WTC11 (cell line): Measurements from ENCODE around the gene RPL35. TPM values are rescaled to one million over a fixed set of nuclear protein-coding genes. Genes with fewer than 3 reads are reported as not detected.

Source experiments
- ATAC-seq: fragments of 200-7000 bp; cut with Tn5 transposase; 2 replicates; pipeline ENCODE4 v1.10.0; 2021; ENCODE audit warnings: mild to moderate bottlenecking, moderate library complexity
- CTCF ChIA-PET: fragments of 300-600 bp; sonication (Branson Sonifier 250); formaldehyde crosslinking; loops from one replicate; lab custom pipeline; 2021; ENCODE audit warnings: antibody characterized with exemption; lab: Charles Lee
- POLR2A ChIA-PET: fragments of 350-600 bp; sonication (Branson Sonifier 250); formaldehyde crosslinking; loops from one replicate; lab custom pipeline; 2021; ENCODE audit warnings: antibody characterized with exemption; lab: Charles Lee
- DNase-seq: peaks from one replicate; pipeline ENCODE4 v3.0.0; 2021; ENCODE audit warnings: low spot score
- H3K27ac Mint-ChIP-seq: 2 replicates; pipeline ENCODE4 v1.8.0; 2021; ENCODE audit warnings: mixed read lengths
- H3K27me3 Mint-ChIP-seq: 2 replicates; pipeline ENCODE4 v1.8.0; 2021; ENCODE audit warnings: low read depth, mild to moderate bottlenecking, moderate library complexity, mixed read lengths
- H3K36me3 Mint-ChIP-seq: 2 replicates; pipeline ENCODE4 v1.8.0; 2021; ENCODE audit warnings: mixed read lengths
- H3K4me1 Mint-ChIP-seq: 2 replicates; pipeline ENCODE4 v1.8.0; 2022; ENCODE audit warnings: mixed read lengths
- H3K4me3 Mint-ChIP-seq: 2 replicates; pipeline ENCODE4 v1.8.0; 2021; ENCODE audit warnings: mild to moderate bottlenecking, moderate library complexity, mixed read lengths
- H3K9me3 Mint-ChIP-seq: 2 replicates; pipeline ENCODE4 v1.8.0; 2021; ENCODE audit warnings: mixed read lengths
- ELF4 ChIP-seq: sonication (generic); formaldehyde crosslinking; IDR thresholded peaks from 2 replicates; pipeline ENCODE4 v1.8.1; 2022; ENCODE audit warnings: low read depth, mild to moderate bottlenecking, moderate library complexity, missing genetic modification reagents
- GRHL2 ChIP-seq: fragments of 250-450 bp; sonication (Bioruptor Pico); IDR thresholded peaks from 2 replicates; pipeline ENCODE4 v1.8.0; 2022; ENCODE audit warnings: mild to moderate bottlenecking, moderate library complexity; ENCODE audit not compliant: insufficient replicate concordance, severe bottlenecking
- JAZF1 ChIP-seq: fragments of 250-450 bp; sonication (Bioruptor Pico); IDR thresholded peaks from 2 replicates; pipeline ENCODE4 v1.9.0; 2021; ENCODE audit warnings: moderate library complexity, mild to moderate bottlenecking, inconsistent platforms
- NFE2L1 ChIP-seq: sonication (generic); formaldehyde crosslinking; IDR thresholded peaks from 2 replicates; pipeline ENCODE4 v1.8.1; 2023; ENCODE audit warnings: missing genetic modification reagents
- RORB ChIP-seq: fragments of 250-450 bp; sonication (Bioruptor Pico); IDR thresholded peaks from 2 replicates; pipeline ENCODE4 v1.9.0; 2021; ENCODE audit warnings: mild to moderate bottlenecking
- SMAD3 ChIP-seq: sonication (generic); formaldehyde crosslinking; IDR thresholded peaks from 2 replicates; pipeline ENCODE4 v1.8.0; 2022; ENCODE audit warnings: missing genetic modification reagents, mild to moderate bottlenecking, borderline replicate concordance
- SOX15 ChIP-seq: fragments of 250-450 bp; sonication (Bioruptor Pico); IDR thresholded peaks from 2 replicates; pipeline ENCODE4 v1.9.0; 2021; ENCODE audit warnings: mild to moderate bottlenecking
- TP53 ChIP-seq: sonication (generic); formaldehyde crosslinking; IDR thresholded peaks from 2 replicates; pipeline ENCODE4 v1.8.1; 2023; ENCODE audit warnings: mild to moderate bottlenecking, missing genetic modification reagents
- ZNF138 ChIP-seq: sonication (generic); formaldehyde crosslinking; conservative IDR thresholded peaks from 2 replicates; pipeline ENCODE4 v1.8.1; 2022; ENCODE audit warnings: mild to moderate bottlenecking, moderate library complexity, missing genetic modification reagents
- ZNF317 ChIP-seq: sonication (generic); formaldehyde crosslinking; IDR thresholded peaks from 2 replicates; pipeline ENCODE4 v1.8.1; 2023; ENCODE audit warnings: low read depth, mild to moderate bottlenecking, moderate library complexity, missing genetic modification reagents, borderline replicate concordance
- total RNA-seq: library from RNA; stranded (reverse); gene quantifications from 3 replicates; pipeline ENCODE4 v1.2.3, GENCODE V29; 2021
- TF ChIP-seq, protein P1 (sequence below): sonication (generic); formaldehyde crosslinking; IDR thresholded peaks from 2 replicates; pipeline ENCODE4 v1.8.1; 2022; ENCODE audit warnings: low read depth, mild to moderate bottlenecking, moderate library complexity, missing genetic modification reagents, borderline replicate concordance
- TF ChIP-seq, protein P2 (sequence below): sonication (generic); formaldehyde crosslinking; IDR thresholded peaks from 2 replicates; pipeline ENCODE4 v1.8.1; 2023; ENCODE audit warnings: mild to moderate bottlenecking, moderate library complexity, missing genetic modification reagents
- TF ChIP-seq, protein P3 (sequence below): sonication (generic); formaldehyde crosslinking; IDR thresholded peaks from 2 replicates; pipeline ENCODE4 v1.8.0; 2023; ENCODE audit warnings: mild to moderate bottlenecking, missing genetic modification reagents
- TF ChIP-seq, protein P4 (sequence below): sonication (generic); formaldehyde crosslinking; IDR thresholded peaks from 2 replicates; pipeline ENCODE4 v1.8.0; 2023; ENCODE audit warnings: missing genetic modification reagents, mild to moderate bottlenecking, borderline replicate concordance
- TF ChIP-seq, protein P5 (sequence below): sonication (generic); formaldehyde crosslinking; IDR thresholded peaks from 2 replicates; pipeline ENCODE4 v1.8.1; 2022; ENCODE audit warnings: mild to moderate bottlenecking, moderate library complexity, missing genetic modification reagents
- TF ChIP-seq, protein P6 (sequence below): sonication (generic); formaldehyde crosslinking; IDR thresholded peaks from 2 replicates; pipeline ENCODE4 v1.8.1; 2022; ENCODE audit warnings: mild to moderate bottlenecking, missing genetic modification reagents, moderate library complexity, borderline replicate concordance
- TF ChIP-seq, protein P7 (sequence below): sonication (generic); formaldehyde crosslinking; IDR thresholded peaks from 2 replicates; pipeline ENCODE4 v1.8.1; 2023; ENCODE audit warnings: mild to moderate bottlenecking, missing genetic modification reagents
- TF ChIP-seq, protein P8 (sequence below): sonication (generic); formaldehyde crosslinking; IDR thresholded peaks from 2 replicates; pipeline ENCODE4 v1.8.1; 2023; ENCODE audit warnings: mild to moderate bottlenecking, missing genetic modification reagents

The RPL35 gene
- total RNA-seq, 1 experiment from 2014 or later: 1,710 TPM

DNA sequence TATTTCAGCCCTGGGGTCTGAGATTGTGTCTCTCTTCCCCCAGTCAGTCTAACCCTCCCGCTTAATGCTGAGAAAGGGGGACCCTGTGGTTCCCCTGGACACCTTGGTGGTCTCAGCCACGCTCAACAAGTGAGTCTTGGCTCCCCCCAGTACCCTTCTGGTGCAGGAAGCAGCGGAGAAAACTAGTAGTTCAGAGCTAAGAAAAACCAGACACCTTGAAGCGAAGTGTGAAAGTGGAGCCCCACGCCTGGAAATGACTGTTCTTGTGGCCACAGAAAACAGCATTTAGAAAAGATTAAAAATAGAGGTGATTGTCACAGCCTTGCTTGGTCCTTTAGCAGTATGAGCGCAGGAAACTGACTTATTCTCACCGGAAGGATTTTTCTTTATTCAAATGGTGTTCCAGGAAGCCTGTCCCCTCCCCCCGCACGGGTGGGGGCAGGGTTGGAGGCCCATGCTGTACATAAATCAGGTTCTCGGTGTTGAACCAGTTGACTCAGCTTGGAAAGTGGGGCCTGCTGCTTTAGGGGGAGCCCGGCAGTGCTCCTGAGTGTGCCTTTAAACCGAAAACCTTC is 8.3 kb upstream of the RPL35 start (continued):
- TF ChIP-seq GRHL2 (CRISPR knock-in tag): no peak
- TF ChIP-seq SOX15 (CRISPR knock-in tag): no peak
- TF ChIP-seq, protein P1, sequence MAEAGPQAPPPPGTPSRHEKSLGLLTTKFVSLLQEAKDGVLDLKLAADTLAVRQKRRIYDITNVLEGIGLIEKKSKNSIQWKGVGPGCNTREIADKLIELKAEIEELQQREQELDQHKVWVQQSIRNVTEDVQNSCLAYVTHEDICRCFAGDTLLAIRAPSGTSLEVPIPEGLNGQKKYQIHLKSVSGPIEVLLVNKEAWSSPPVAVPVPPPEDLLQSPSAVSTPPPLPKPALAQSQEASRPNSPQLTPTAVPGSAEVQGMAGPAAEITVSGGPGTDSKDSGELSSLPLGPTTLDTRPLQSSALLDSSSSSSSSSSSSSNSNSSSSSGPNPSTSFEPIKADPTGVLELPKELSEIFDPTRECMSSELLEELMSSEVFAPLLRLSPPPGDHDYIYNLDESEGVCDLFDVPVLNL (CRISPR knock-in tag): no peak
- no peak for TF ChIP-seq TP53 (CRISPR knock-in tag)
- TF ChIP-seq, protein P2, sequence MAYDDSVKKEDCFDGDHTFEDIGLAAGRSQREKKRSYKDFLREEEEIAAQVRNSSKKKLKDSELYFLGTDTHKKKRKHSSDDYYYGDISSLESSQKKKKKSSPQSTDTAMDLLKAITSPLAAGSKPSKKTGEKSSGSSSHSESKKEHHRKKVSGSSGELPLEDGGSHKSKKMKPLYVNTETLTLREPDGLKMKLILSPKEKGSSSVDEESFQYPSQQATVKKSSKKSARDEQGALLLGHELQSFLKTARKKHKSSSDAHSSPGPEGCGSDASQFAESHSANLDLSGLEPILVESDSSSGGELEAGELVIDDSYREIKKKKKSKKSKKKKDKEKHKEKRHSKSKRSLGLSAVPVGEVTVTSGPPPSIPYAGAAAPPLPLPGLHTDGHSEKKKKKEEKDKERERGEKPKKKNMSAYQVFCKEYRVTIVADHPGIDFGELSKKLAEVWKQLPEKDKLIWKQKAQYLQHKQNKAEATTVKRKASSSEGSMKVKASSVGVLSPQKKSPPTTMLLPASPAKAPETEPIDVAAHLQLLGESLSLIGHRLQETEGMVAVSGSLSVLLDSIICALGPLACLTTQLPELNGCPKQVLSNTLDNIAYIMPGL (CRISPR knock-in tag): no peak
- TF ChIP-seq ELF4 (CRISPR knock-in tag): no peak
- TF ChIP-seq, protein P3, sequence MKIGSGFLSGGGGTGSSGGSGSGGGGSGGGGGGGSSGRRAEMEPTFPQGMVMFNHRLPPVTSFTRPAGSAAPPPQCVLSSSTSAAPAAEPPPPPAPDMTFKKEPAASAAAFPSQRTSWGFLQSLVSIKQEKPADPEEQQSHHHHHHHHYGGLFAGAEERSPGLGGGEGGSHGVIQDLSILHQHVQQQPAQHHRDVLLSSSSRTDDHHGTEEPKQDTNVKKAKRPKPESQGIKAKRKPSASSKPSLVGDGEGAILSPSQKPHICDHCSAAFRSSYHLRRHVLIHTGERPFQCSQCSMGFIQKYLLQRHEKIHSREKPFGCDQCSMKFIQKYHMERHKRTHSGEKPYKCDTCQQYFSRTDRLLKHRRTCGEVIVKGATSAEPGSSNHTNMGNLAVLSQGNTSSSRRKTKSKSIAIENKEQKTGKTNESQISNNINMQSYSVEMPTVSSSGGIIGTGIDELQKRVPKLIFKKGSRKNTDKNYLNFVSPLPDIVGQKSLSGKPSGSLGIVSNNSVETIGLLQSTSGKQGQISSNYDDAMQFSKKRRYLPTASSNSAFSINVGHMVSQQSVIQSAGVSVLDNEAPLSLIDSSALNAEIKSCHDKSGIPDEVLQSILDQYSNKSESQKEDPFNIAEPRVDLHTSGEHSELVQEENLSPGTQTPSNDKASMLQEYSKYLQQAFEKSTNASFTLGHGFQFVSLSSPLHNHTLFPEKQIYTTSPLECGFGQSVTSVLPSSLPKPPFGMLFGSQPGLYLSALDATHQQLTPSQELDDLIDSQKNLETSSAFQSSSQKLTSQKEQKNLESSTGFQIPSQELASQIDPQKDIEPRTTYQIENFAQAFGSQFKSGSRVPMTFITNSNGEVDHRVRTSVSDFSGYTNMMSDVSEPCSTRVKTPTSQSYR (CRISPR knock-in tag): no peak

DNA sequence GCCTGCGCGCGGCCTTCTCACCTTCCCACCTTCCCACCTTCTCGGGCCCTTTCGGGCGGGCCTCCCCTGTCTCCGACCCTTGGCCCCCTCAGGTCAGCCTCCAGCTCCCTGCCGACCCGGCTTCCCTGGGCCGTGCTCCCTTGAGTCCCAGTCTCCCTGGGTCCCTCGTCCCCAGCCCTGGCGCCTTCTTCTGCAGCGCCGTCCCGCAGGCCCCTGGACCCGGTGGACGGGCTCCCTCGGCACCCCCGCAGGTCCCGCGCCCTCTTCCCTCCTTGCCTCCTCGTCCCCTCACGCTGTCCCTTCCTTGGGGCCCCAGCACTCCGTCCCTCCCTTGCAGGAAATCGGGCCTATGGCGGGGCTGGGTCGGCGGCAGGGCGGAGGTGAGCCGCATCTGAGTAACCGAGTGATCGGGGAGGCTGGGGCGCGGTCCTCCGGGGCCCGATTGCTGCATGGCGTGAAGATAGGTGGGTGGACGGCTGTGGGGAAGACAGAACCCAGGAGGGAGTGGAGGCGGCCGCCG is 7.8 kb upstream of the RPL35 start:
- DNase-seq (no peak), ATAC-seq (peak; percentile 4; the same call in 1 of the 2 replicates)
- Mint-ChIP-seq H3K36me3 (peaks cover 10% of the 10 kb centered on the region), H3K4me3 (peak overlapping the region; percentile 91), H3K27ac (no peak overlapping the region), H3K4me1 (peaks cover 41% of the 10 kb centered on the region), H3K27me3 (no peaks in the 10 kb centered on the region), H3K9me3 (no peaks in the 10 kb centered on the region)
- ChIA-PET CTCF (interaction anchor here (0.8 to 1.4 kb wide), 3 partner anchors 13 to 92 kb away, joined by 3 to 4 read pairs (median 4); partner anchors contain the start of genes OLFML2A and WDR38), POLR2A (interaction anchor here (1.4 to 1.5 kb wide), 2 partner anchors 17 to 372 kb away, joined by 4 read pairs; partner anchors contain the start of gene HSPA5)
- TF ChIP-seq JAZF1 (CRISPR knock-in tag) (no peak), SMAD3 (CRISPR knock-in tag) (0 out of 2 replicates have a peak, but pooled peaks have one; percentile 43), ZNF138 (no peak), RORB (no peak), ZNF317 (CRISPR knock-in tag) (no peak), NFE2L1 (CRISPR knock-in tag) (no peak)
- TF ChIP-seq, protein P4, sequence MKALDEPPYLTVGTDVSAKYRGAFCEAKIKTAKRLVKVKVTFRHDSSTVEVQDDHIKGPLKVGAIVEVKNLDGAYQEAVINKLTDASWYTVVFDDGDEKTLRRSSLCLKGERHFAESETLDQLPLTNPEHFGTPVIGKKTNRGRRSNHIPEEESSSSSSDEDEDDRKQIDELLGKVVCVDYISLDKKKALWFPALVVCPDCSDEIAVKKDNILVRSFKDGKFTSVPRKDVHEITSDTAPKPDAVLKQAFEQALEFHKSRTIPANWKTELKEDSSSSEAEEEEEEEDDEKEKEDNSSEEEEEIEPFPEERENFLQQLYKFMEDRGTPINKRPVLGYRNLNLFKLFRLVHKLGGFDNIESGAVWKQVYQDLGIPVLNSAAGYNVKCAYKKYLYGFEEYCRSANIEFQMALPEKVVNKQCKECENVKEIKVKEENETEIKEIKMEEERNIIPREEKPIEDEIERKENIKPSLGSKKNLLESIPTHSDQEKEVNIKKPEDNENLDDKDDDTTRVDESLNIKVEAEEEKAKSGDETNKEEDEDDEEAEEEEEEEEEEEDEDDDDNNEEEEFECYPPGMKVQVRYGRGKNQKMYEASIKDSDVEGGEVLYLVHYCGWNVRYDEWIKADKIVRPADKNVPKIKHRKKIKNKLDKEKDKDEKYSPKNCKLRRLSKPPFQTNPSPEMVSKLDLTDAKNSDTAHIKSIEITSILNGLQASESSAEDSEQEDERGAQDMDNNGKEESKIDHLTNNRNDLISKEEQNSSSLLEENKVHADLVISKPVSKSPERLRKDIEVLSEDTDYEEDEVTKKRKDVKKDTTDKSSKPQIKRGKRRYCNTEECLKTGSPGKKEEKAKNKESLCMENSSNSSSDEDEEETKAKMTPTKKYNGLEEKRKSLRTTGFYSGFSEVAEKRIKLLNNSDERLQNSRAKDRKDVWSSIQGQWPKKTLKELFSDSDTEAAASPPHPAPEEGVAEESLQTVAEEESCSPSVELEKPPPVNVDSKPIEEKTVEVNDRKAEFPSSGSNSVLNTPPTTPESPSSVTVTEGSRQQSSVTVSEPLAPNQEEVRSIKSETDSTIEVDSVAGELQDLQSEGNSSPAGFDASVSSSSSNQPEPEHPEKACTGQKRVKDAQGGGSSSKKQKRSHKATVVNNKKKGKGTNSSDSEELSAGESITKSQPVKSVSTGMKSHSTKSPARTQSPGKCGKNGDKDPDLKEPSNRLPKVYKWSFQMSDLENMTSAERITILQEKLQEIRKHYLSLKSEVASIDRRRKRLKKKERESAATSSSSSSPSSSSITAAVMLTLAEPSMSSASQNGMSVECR (CRISPR knock-in tag): no peak
- TF ChIP-seq, protein P5, sequence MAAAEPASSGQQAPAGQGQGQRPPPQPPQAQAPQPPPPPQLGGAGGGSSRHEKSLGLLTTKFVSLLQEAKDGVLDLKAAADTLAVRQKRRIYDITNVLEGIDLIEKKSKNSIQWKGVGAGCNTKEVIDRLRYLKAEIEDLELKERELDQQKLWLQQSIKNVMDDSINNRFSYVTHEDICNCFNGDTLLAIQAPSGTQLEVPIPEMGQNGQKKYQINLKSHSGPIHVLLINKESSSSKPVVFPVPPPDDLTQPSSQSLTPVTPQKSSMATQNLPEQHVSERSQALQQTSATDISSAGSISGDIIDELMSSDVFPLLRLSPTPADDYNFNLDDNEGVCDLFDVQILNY (CRISPR knock-in tag): no peak
- TF ChIP-seq, protein P6, sequence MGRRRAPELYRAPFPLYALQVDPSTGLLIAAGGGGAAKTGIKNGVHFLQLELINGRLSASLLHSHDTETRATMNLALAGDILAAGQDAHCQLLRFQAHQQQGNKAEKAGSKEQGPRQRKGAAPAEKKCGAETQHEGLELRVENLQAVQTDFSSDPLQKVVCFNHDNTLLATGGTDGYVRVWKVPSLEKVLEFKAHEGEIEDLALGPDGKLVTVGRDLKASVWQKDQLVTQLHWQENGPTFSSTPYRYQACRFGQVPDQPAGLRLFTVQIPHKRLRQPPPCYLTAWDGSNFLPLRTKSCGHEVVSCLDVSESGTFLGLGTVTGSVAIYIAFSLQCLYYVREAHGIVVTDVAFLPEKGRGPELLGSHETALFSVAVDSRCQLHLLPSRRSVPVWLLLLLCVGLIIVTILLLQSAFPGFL (CRISPR knock-in tag): no peak
- TF ChIP-seq, protein P7, sequence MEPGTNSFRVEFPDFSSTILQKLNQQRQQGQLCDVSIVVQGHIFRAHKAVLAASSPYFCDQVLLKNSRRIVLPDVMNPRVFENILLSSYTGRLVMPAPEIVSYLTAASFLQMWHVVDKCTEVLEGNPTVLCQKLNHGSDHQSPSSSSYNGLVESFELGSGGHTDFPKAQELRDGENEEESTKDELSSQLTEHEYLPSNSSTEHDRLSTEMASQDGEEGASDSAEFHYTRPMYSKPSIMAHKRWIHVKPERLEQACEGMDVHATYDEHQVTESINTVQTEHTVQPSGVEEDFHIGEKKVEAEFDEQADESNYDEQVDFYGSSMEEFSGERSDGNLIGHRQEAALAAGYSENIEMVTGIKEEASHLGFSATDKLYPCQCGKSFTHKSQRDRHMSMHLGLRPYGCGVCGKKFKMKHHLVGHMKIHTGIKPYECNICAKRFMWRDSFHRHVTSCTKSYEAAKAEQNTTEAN (CRISPR knock-in tag): peak; percentile 10; the same call in 1 of the 2 replicates
- TF ChIP-seq, protein P8, sequence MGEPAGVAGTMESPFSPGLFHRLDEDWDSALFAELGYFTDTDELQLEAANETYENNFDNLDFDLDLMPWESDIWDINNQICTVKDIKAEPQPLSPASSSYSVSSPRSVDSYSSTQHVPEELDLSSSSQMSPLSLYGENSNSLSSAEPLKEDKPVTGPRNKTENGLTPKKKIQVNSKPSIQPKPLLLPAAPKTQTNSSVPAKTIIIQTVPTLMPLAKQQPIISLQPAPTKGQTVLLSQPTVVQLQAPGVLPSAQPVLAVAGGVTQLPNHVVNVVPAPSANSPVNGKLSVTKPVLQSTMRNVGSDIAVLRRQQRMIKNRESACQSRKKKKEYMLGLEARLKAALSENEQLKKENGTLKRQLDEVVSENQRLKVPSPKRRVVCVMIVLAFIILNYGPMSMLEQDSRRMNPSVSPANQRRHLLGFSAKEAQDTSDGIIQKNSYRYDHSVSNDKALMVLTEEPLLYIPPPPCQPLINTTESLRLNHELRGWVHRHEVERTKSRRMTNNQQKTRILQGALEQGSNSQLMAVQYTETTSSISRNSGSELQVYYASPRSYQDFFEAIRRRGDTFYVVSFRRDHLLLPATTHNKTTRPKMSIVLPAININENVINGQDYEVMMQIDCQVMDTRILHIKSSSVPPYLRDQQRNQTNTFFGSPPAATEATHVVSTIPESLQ: no peak
